Glutamatergic neuron (in vitro differentiated cells): ENCODE data around the gene FAM199X. TPM values are rescaled to one million over a fixed set of nuclear protein-coding genes. Genes with fewer than 3 reads are reported as not detected.
"Not testable (repeated sequence)": the region's sequence is repeated elsewhere in the genome, so short reads cannot be mapped to it uniquely, and the experiment has no call there.

Source experiments
- DNase-seq: peaks from one replicate; pipeline ENCODE4 v3.0.0; 2022
- H3K27ac Mint-ChIP-seq: one replicate; pipeline ENCODE4 v1.8.0; 2020; ENCODE audit warnings: mild to moderate bottlenecking, mixed read lengths, inconsistent platforms; ENCODE audit not compliant: unreplicated experiment
- H3K27me3 Mint-ChIP-seq: one replicate; pipeline ENCODE4 v1.8.0; 2020; ENCODE audit warnings: mild to moderate bottlenecking, moderate library complexity, mixed read lengths, inconsistent platforms; ENCODE audit not compliant: unreplicated experiment
- H3K36me3 Mint-ChIP-seq: one replicate; pipeline ENCODE4 v1.8.0; 2020; ENCODE audit warnings: mild to moderate bottlenecking, mixed read lengths, inconsistent platforms; ENCODE audit not compliant: unreplicated experiment
- H3K4me1 Mint-ChIP-seq: one replicate; pipeline ENCODE4 v1.8.0; 2020; ENCODE audit warnings: mild to moderate bottlenecking, low read depth, mixed read lengths, inconsistent platforms; ENCODE audit not compliant: unreplicated experiment
- H3K4me3 Mint-ChIP-seq: one replicate; pipeline ENCODE4 v1.8.0; 2020; ENCODE audit warnings: mild to moderate bottlenecking, mixed read lengths, inconsistent platforms; ENCODE audit not compliant: unreplicated experiment
- H3K9me3 Mint-ChIP-seq: one replicate; pipeline ENCODE4 v1.8.0; 2020; ENCODE audit warnings: mild to moderate bottlenecking, moderate library complexity, mixed read lengths, inconsistent platforms; ENCODE audit not compliant: unreplicated experiment
- total RNA-seq: library from RNA; stranded (reverse); fragmentation: NEBNext Ultra II Directional; extraction: Animal tissue kit (Norgen Biotek cat#: 25700); gene quantifications from one replicate; pipeline ENCODE4 v1.2.1, GENCODE V29; 2021; ENCODE audit not compliant: unreplicated experiment
- TF ChIP-seq, protein P1 (sequence below): fragments of 200-600 bp; sonication (generic); IDR thresholded peaks from one replicate; pipeline ENCODE4 v1.5.0; 2021; ENCODE audit not compliant: partially characterized antibody, unreplicated experiment

Gene FAM199X
- total RNA-seq, 1 donor from 2014 or later, result 14.9 TPM

DNA sequence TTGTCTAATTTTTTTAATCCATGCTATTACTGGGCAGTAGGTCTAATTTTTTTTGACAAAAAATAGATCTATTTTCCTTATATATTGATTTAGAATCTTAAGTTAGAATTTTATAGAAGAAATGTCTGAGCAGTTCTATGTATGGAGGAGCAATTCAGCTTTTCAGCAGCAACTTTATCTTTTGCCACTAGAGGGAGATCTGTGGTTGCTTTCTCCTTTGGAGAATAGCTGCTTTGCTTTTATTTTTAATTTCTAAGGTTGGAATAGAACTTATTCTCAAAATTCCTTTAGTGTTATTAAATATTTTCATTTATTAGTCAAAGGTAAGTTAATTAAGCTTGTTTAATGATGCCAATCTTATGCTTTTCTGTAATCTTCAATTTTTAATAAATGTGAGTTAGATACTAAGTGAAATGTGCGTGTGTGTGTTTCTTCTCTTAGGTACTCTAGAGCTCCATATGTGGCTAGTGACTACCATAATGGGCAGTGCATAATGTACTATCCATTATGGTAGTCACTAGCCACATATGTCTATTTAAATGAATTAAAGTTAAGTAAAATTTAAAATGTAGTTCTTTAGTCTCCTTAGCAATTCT lies 29.3 kb downstream of the FAM199X start:
- Mint-ChIP-seq H3K9me3 (no peaks in the 10 kb centered on the region), H3K4me1 (no peaks in the 10 kb centered on the region), H3K27me3 (no peaks in the 10 kb centered on the region), H3K4me3 (no peak overlapping the region), H3K36me3 (no peaks in the 10 kb centered on the region), H3K27ac (no peak overlapping the region)
- TF ChIP-seq, protein P1, sequence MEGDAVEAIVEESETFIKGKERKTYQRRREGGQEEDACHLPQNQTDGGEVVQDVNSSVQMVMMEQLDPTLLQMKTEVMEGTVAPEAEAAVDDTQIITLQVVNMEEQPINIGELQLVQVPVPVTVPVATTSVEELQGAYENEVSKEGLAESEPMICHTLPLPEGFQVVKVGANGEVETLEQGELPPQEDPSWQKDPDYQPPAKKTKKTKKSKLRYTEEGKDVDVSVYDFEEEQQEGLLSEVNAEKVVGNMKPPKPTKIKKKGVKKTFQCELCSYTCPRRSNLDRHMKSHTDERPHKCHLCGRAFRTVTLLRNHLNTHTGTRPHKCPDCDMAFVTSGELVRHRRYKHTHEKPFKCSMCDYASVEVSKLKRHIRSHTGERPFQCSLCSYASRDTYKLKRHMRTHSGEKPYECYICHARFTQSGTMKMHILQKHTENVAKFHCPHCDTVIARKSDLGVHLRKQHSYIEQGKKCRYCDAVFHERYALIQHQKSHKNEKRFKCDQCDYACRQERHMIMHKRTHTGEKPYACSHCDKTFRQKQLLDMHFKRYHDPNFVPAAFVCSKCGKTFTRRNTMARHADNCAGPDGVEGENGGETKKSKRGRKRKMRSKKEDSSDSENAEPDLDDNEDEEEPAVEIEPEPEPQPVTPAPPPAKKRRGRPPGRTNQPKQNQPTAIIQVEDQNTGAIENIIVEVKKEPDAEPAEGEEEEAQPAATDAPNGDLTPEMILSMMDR, result peak; percentile 63
- DNase-seq, result no peak

- H3K27me3 Mint-ChIP-seq, result no peaks in the 10 kb centered on the region
These were observed 39.3 kb downstream of the FAM199X start for GRCh38 chrX:104205548-104205947.

GRCh38 chrX:104211187-104211586 lies 44.9 kb downstream of the FAM199X start:
- no peaks in the 10 kb centered on the region for H3K4me1 Mint-ChIP-seq
- H3K27ac Mint-ChIP-seq, result no peak overlapping the region
- H3K4me3 Mint-ChIP-seq, result no peak overlapping the region
- DNase-seq, result no peak
- TF ChIP-seq, protein P1, result no peak
- H3K36me3 Mint-ChIP-seq, result no peaks in the 10 kb centered on the region
- H3K9me3 Mint-ChIP-seq, result peaks cover 2% of the 10 kb centered on the region
- H3K27me3 Mint-ChIP-seq, result peaks cover 3% of the 10 kb centered on the region

More at GRCh38 chrX:104205548-104205947, 39.3 kb downstream of the FAM199X start:
- no peak overlapping the region for H3K4me3 Mint-ChIP-seq
- H3K4me1 Mint-ChIP-seq, result no peaks in the 10 kb centered on the region
- DNase-seq, result no peak
- no peak overlapping the region for H3K27ac Mint-ChIP-seq
- no peaks in the 10 kb centered on the region for H3K9me3 Mint-ChIP-seq
- H3K36me3 Mint-ChIP-seq, result no peaks in the 10 kb centered on the region
- TF ChIP-seq, protein P1, result no peak

DNA sequence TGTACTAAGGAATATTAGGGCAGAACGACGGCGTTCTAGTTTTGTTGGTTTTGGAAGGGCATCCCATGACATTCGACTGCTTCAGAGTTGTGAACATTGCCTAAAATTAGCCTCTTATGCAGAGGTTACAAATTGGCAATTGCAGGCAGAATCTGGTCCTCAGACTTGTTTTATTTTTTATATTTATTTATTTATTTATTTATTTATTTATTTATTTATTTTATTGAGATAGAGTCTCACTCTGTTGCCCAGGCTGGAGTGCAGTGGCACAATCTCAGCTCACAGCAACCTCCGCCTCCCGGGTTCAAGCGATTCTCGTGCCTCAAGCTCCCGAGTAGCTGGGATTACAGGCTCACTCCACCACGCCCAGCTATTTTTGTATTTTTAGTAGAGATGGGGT lies 63.8 kb downstream of the FAM199X start:
- H3K4me3 Mint-ChIP-seq, H3K4me1 Mint-ChIP-seq, DNase-seq, H3K9me3 Mint-ChIP-seq, H3K27ac Mint-ChIP-seq, H3K36me3 Mint-ChIP-seq, H3K27me3 Mint-ChIP-seq: not testable (repeated sequence)

Other genes with a start within 250 kb of the FAM199X start
- 68.6 TPM for gene TMSB15B, start 203.8 kb upstream of the FAM199X start, total RNA-seq
- gene H2BW1, start 152.7 kb upstream of the FAM199X start, total RNA-seq, result not detected
- not detected for gene H2BW2, start 126.5 kb upstream of the FAM199X start, total RNA-seq
- gene TMSB15C, start 90.2 kb upstream of the FAM199X start, total RNA-seq, result 30.1 TPM
- gene ZCCHC18, start 53.9 kb upstream of the FAM199X start, total RNA-seq, result 12.1 TPM
- 5.7 TPM for gene SLC25A53, start 9.4 kb upstream of the FAM199X start, total RNA-seq
- gene ESX1, start 88.5 kb downstream of the FAM199X start, total RNA-seq, result not detected